GM11168 (cell line): ENCODE results near the gene C17orf67.

ENCODE experiments used
- in situ Hi-C: fragments of 300-500 bp; cut with MboI; formaldehyde crosslinking; loops from one replicate; pipeline ENCODE4 v1.12.0; 2022; ENCODE audit warnings: low sequenced_read_pairs; ENCODE audit not compliant: unreplicated experiment

Gene C17orf67

GRCh38 chr17:56742601-56743000 is 91.1 kb downstream of the C17orf67 start:
- in situ Hi-C loops: no loop called here
